NK-92 (cell line): Measurements from ENCODE around the gene GTF2F2.
"Not testable (repeated sequence)": the region's sequence is repeated elsewhere in the genome, so short reads cannot be mapped to it uniquely, and the experiment has no call there.

Experiments used
- DNase-seq: peaks from one replicate; lab custom pipeline; 2025; ENCODE audit not compliant: unreplicated experiment; lab: John Stamatoyannopoulos, UW

The GTF2F2 gene

GRCh38 chr13:45244736-45245135, 124.4 kb downstream of the GTF2F2 start:
- DNase-seq = not testable (repeated sequence)

GRCh38 chr13:45249662-45250061, 129.4 kb downstream of the GTF2F2 start:
- no peak for DNase-seq

GRCh38 chr13:45254396-45254795, 134.1 kb downstream of the GTF2F2 start:
- no peak for DNase-seq

- no peak for DNase-seq
These were observed 135.1 kb downstream of the GTF2F2 start for GRCh38 chr13:45255247-45255987.

GRCh38 chr13:45256254-45256653, 135.9 kb downstream of the GTF2F2 start:
- no peak for DNase-seq

- no peak for DNase-seq
These were observed 137.5 kb downstream of the GTF2F2 start for GRCh38 chr13:45257638-45258333.

- DNase-seq = no peak
These were observed 138.0 kb downstream of the GTF2F2 start for GRCh38 chr13:45258334-45258675.

- no peak for DNase-seq
These were observed 146.9 kb downstream of the GTF2F2 start for GRCh38 chr13:45267215-45267614.

- DNase-seq = no peak
These were observed 148.9 kb downstream of the GTF2F2 start for GRCh38 chr13:45269204-45269603.

GRCh38 chr13:45276913-45277312, 156.6 kb downstream of the GTF2F2 start:
- no peak for DNase-seq

- no peak for DNase-seq
These were observed 157.9 kb downstream of the GTF2F2 start for GRCh38 chr13:45278096-45278645.

- no peak for DNase-seq
These were observed 159.7 kb downstream of the GTF2F2 start for GRCh38 chr13:45280011-45280410.

GRCh38 chr13:45280751-45281634, 160.7 kb downstream of the GTF2F2 start:
- no peak for DNase-seq

GRCh38 chr13:45282994-45283393, 162.7 kb downstream of the GTF2F2 start:
- DNase-seq = no peak

GRCh38 chr13:45289936-45290563, 169.7 kb downstream of the GTF2F2 start:
- DNase-seq = no peak

GRCh38 chr13:45292176-45292575, 171.9 kb downstream of the GTF2F2 start:
- DNase-seq = no peak

- DNase-seq = no peak
These were observed 175.2 kb downstream of the GTF2F2 start for GRCh38 chr13:45295536-45295935.

- no peak for DNase-seq
These were observed 175.9 kb downstream of the GTF2F2 start for GRCh38 chr13:45296259-45296658.

GRCh38 chr13:45297456-45298205, 177.3 kb downstream of the GTF2F2 start:
- no peak for DNase-seq

GRCh38 chr13:45298206-45298505, 177.8 kb downstream of the GTF2F2 start:
- no peak for DNase-seq
